Measurements from ENCODE around the gene SH3BGRL2. TPM values are rescaled to one million over a fixed set of nuclear protein-coding genes. Genes with fewer than 3 reads are reported as not detected.

The SH3BGRL2 gene
- total and polyA plus RNA-seq, 2 of the 4 experiments (the other 2 are of a cell fraction): 2.4 to 5.6 TPM

- Histone ChIP-seq H3K23ac (ENCODE audit: low read depth, low read length) (no peak overlapping the region), H3K27ac (ENCODE audit: insufficient read depth, low read length) (no peak overlapping the region), H3K9me1 (ENCODE audit: insufficient read depth, low read length) (no peaks in the 10 kb centered on the region), H3K36me3 (ENCODE audit: control insufficient read depth, insufficient read depth, low read length) (no peaks in the 10 kb centered on the region), H4K20me1 (ENCODE audit: insufficient read depth, low read length) (no peaks in the 10 kb centered on the region), H4K5ac (ENCODE audit: low read depth, low read length) (no peak overlapping the region), H4K8ac (ENCODE audit: low read depth in 2 of 2, low read length in 2 of 2) (no peak overlapping the region), H2BK120ac (ENCODE audit: low read depth, low read length) (no peak overlapping the region), H3K4ac (ENCODE audit: low read depth, low read length) (no peak overlapping the region), H3K79me1 (ENCODE audit: low read depth in 1 of 2, low read length in 2 of 2) (no peaks in the 10 kb centered on the region), H2BK20ac (ENCODE audit: low read depth, low read length) (no peak overlapping the region), H4K91ac (ENCODE audit: insufficient read depth, low read depth, low read length) (no peak overlapping the region), H3K4me2 (ENCODE audit: low read depth, low read length) (no peak overlapping the region), H3K9ac (ENCODE audit: low read depth, low read length) (no peak overlapping the region), H3K4me3 (ENCODE audit: insufficient read depth, low read depth, low read length) (no peak overlapping the region), H3K14ac (replicated peaks; ENCODE audit: low read depth, low read length) (no peak overlapping the region), H3K27me3 (ENCODE audit: control insufficient read depth, insufficient read depth, low read length) (peaks cover 2% of the 10 kb centered on the region; the same call in 1 of the 2 replicates), H3K56ac (ENCODE audit: extremely low read depth, insufficient read depth, low read length) (no peak overlapping the region), H3K9me3 (ENCODE audit: control insufficient read depth, insufficient read depth, low read length) (no peaks in the 10 kb centered on the region), H2BK15ac (ENCODE audit: low read depth, low read length) (no peak overlapping the region), H2AFZ (replicated peaks; ENCODE audit: low read length, poor library complexity) (no peak overlapping the region), H2AK9ac (replicated peaks; ENCODE audit: low read depth, low read length, poor library complexity) (no peak overlapping the region), H2BK5ac (ENCODE audit: low read depth, low read length, poor library complexity, severe bottlenecking) (no peak overlapping the region), H2AK5ac (ENCODE audit: low read depth, low read length) (no peak overlapping the region), H3K4me1 (ENCODE audit: control insufficient read depth, insufficient read depth, low read length) (no peaks in the 10 kb centered on the region), H3K18ac (ENCODE audit: low read depth, low read length) (no peak overlapping the region)
- no peak for DNase-seq
- in situ Hi-C loops (cut with MboI; ENCODE audit: low sequenced_read_pairs): no loop called here
- intact Hi-C loops (cut with micrococcal nuclease): no loop called here
- dilution Hi-C loops (cut with HindIII; ENCODE audit: low sequenced_read_pairs, unreplicated experiment): no loop called here
- ChIA-PET CTCF (no interaction called here), POLR2A (ENCODE audit: unreplicated experiment) (interaction anchor here (0.5 kb wide), 1 partner anchor 702 kb away, joined by 3 read pairs; no protein-coding TSS in a partner anchor)
- no TSS peak for BruUV-seq (replicated peaks)
- ATAC-seq (ENCODE audit: low read depth): no peak
- 100% methylated on average over 2 of the region's 4 CpGs; no CpG with 5 or more reads in 1 of the 2 experiments for WGBS, 2 experiments (ENCODE audit: extremely low coverage in 2 of 2, insufficient read length in 1 of 2)
- TF ChIP-seq SMC3 (IDR thresholded peaks at IDR 0.05; ENCODE audit: low read depth, low read length) (no peak), MXI1 (IDR thresholded peaks at IDR 0.05; ENCODE audit: borderline replicate concordance, low read depth, low read length) (no peak), CEBPB (IDR thresholded peaks at IDR 0.05; ENCODE audit: low read depth, low read length) (no peak), CHD1 (IDR thresholded peaks at IDR 0.05; ENCODE audit: low read depth, low read length) (no peak), MAZ (IDR thresholded peaks at IDR 0.05; ENCODE audit: borderline replicate concordance, low read depth, low read length) (no peak), FOS (IDR thresholded peaks at IDR 0.05; ENCODE audit: low read depth, low read length) (no peak), BHLHE40 (IDR thresholded peaks at IDR 0.05; ENCODE audit: low read depth, low read length) (no peak), MAFK (IDR thresholded peaks at IDR 0.05; ENCODE audit: low read depth, low read length) (no peak), POLR2A (IDR thresholded peaks at IDR 0.05; ENCODE audit: low read depth, low read length) (no peak), USF2 (IDR thresholded peaks at IDR 0.05; ENCODE audit: low read depth, low read length) (no peak), ELK1 (IDR thresholded peaks at IDR 0.05; ENCODE audit: borderline replicate concordance, low read depth, low read length) (no peak)
Observed at GRCh38 chr6:79733388-79733787, 102.3 kb downstream of the SH3BGRL2 start.

All from IMR-90 (cell line).